BLaER1 (cell line): ENCODE results near the gene SH3BP5.

Source experiments
- H3K27ac ChIP-seq: shearing (Covaris generic); formaldehyde crosslinking; 2 replicates; pipeline ENCODE4 v1.8.1; 2022
- H3K27me3 ChIP-seq: shearing (Covaris generic); formaldehyde crosslinking; 2 replicates; pipeline ENCODE4 v1.8.1; 2022
- H3K36me3 ChIP-seq: shearing (Covaris generic); formaldehyde crosslinking; 2 replicates; pipeline ENCODE4 v1.8.1; 2022
- H3K4me1 ChIP-seq: shearing (Covaris generic); formaldehyde crosslinking; 2 replicates; pipeline ENCODE4 v1.8.1; 2022
- H3K4me2 ChIP-seq: shearing (Covaris generic); formaldehyde crosslinking; 2 replicates; pipeline ENCODE4 v1.8.1; 2022
- H3K4me3 ChIP-seq: shearing (Covaris generic); formaldehyde crosslinking; 2 replicates; pipeline ENCODE4 v1.8.1; 2022
- H3K9ac ChIP-seq: shearing (Covaris generic); formaldehyde crosslinking; 2 replicates; pipeline ENCODE4 v1.8.1; 2022
- H3K9me3 ChIP-seq: shearing (Covaris generic); formaldehyde crosslinking; 2 replicates; pipeline ENCODE4 v1.8.1; 2022
- H4K20me1 ChIP-seq: shearing (Covaris generic); formaldehyde crosslinking; 2 replicates; pipeline ENCODE4 v1.8.1; 2022
- Cebpa-rat ChIP-seq: shearing (Covaris generic); IDR thresholded peaks from 2 replicates; pipeline ENCODE4 v1.8.1; 2022

Gene SH3BP5

DNA sequence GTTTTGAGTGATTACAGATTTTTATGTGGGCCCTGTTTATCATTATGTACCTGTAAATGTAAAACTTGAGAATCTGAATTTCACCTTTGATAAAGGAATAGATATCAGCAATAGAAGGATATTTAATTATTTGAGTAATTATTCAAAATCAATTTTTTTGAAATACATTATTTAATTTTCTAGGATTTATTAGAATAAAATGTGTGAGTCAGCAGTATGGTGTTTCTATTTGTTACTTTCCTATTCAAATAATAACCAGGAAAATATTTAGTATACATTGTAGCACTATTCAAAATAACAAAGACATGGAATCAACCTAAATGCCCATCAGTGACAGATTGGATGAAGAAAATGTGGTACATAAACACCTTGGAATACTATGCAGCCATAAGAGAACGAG, 104.2 kb downstream of the SH3BP5 start:
- H3K4me3 ChIP-seq: no peak overlapping the region
- H3K4me1 ChIP-seq: no peaks in the 10 kb centered on the region
- no peak overlapping the region for H3K4me2 ChIP-seq
- H3K9ac ChIP-seq: no peak overlapping the region
- peaks cover 40% of the 10 kb centered on the region for H3K36me3 ChIP-seq
- no peaks in the 10 kb centered on the region for H4K20me1 ChIP-seq
- no peak overlapping the region for H3K27ac ChIP-seq
- H3K9me3 ChIP-seq: no peaks in the 10 kb centered on the region
- H3K27me3 ChIP-seq: no peaks in the 10 kb centered on the region
- TF ChIP-seq Cebpa-rat: no peak

DNA sequence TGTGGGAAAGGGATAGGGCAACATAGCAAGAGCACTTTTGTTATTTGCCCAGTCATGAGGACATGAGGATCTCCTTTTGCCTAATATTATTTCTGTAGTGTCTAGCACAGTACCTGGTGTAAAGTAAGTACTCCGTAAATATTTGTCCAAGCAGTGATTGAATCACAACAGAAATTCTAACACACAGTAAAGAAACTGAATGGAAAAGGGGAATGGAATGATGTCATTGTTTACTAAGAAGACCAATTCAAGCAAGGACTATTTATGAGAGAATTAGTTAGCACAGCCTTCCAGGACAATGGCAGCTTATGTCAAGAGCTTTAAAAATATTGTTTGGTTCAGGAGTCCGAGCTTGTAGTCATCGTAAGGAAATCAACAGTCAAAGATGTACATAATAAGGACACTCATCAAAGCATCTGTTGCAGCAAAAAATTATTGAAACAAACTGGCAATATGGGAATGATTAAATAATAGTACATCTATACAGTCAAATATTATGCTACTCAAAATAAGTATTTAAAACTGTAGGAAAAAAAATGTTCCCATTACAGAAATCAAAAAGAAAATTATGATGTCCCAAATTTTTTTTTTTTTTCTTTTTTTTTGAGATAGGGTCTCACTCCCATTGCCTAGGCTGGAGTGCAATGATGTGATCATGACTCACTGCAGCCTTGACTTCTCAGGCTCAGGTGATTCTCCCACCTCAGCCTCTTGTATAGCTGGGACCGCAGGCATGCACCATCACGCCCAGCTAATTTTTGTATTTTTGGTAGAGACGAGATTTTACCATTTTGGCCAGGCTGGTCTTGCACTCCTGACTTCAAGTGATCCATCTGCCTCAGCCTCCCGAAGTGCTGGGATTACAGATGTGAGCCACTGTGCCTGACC, 108.5 kb downstream of the SH3BP5 start:
- Histone ChIP-seq H3K4me2 (no peak overlapping the region), H3K4me1 (no peaks in the 10 kb centered on the region), H3K27me3 (no peaks in the 10 kb centered on the region), H3K4me3 (no peak overlapping the region), H3K27ac (no peak overlapping the region), H3K9me3 (no peaks in the 10 kb centered on the region), H3K36me3 (peaks cover 66% of the 10 kb centered on the region), H4K20me1 (no peaks in the 10 kb centered on the region), H3K9ac (no peak overlapping the region)
- no peak for TF ChIP-seq Cebpa-rat

DNA sequence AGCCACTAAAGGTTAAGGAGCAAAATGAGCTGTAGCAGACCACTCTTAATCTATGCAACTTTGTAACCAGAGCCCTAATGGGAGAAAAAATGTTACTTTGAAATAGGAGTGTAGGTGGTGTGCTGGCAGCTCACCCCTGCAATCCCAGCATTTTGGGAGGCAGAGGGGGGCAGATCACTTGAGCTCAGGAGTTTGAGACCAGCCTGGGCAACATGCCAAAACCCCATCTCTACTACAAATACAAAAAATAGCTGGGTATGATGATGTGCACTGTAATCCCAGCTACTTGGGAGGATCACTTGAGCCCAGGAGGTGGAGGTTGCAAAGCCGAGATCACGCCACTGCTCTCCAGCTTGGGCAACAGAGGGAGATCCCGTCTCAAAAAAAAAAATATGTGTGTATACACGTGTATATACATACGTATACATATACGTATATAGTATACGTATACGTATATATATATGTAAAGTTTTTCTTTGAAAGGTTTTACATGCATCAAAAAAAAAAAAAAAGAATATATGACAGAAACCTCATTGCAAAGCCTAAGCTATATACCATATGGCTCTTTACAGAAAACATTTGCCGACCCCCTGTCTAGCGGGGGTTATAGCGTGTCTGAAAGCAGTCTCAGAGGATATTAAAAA, 110.7 kb downstream of the SH3BP5 start:
- 0 out of 2 replicates have a peak, but pooled peaks cover 5% of the 10 kb centered on the region for H3K4me1 ChIP-seq
- H3K9ac ChIP-seq: no peak overlapping the region
- H3K4me3 ChIP-seq: no peak overlapping the region
- no peaks in the 10 kb centered on the region for H4K20me1 ChIP-seq
- H3K27me3 ChIP-seq: no peaks in the 10 kb centered on the region
- no peak for TF ChIP-seq Cebpa-rat
- H3K4me2 ChIP-seq: no peak overlapping the region
- no peak overlapping the region for H3K27ac ChIP-seq
- H3K36me3 ChIP-seq: peaks cover 69% of the 10 kb centered on the region
- no peaks in the 10 kb centered on the region for H3K9me3 ChIP-seq

DNA sequence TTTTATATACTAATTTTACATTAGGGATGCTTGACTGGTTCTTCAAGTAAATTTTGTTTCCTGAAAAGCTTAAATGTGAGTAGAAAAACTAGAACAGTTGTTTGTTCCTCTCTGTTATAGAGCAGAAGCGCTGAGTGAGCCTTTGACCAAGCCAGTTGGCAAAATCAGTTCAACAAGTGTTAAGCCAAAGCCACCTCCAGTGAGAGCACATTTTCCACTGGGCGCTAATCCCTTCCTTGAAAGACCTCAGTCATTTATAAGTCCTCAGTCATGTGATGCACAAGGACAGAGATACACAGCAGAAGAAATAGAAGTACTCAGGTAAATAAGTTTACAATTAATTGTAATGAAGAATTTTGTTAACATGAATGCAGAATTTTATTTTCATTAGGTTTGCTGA, 111.7 kb downstream of the SH3BP5 start:
- Histone ChIP-seq H3K4me1 (peaks cover 9% of the 10 kb centered on the region; the same call in 1 of the 2 replicates), H4K20me1 (no peaks in the 10 kb centered on the region), H3K4me3 (no peak overlapping the region), H3K4me2 (no peak overlapping the region), H3K9ac (no peak overlapping the region), H3K27ac (no peak overlapping the region), H3K27me3 (no peaks in the 10 kb centered on the region), H3K9me3 (no peaks in the 10 kb centered on the region), H3K36me3 (peaks cover 75% of the 10 kb centered on the region)
- TF ChIP-seq Cebpa-rat: no peak

DNA sequence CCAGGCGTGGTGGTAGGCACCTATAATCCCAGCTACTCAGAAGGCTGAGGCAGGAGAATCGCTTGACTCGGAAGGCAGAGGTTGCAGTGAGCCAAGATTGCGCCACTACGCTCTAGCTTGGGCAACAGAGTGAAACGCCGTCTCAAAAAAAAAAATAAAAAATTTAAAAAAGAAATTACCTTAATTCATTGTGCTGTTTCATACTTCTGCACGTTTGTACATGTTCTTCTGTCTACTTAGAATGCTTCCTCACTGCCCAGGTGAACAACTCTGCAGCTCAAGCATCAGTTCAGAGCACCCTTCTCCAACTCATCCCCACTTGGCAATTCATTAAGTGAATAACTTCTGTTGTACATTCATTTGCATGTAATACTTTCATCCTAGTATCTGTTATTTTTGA, 112.3 kb downstream of the SH3BP5 start:
- H3K4me3 ChIP-seq: no peak overlapping the region
- no peak for TF ChIP-seq Cebpa-rat
- no peaks in the 10 kb centered on the region for H4K20me1 ChIP-seq
- H3K36me3 ChIP-seq: peaks cover 79% of the 10 kb centered on the region
- no peaks in the 10 kb centered on the region for H3K27me3 ChIP-seq
- H3K9me3 ChIP-seq: no peaks in the 10 kb centered on the region
- H3K9ac ChIP-seq: no peak overlapping the region
- H3K4me1 ChIP-seq: peaks cover 14% of the 10 kb centered on the region; the same call in 1 of the 2 replicates
- no peak overlapping the region for H3K4me2 ChIP-seq
- H3K27ac ChIP-seq: no peak overlapping the region

DNA sequence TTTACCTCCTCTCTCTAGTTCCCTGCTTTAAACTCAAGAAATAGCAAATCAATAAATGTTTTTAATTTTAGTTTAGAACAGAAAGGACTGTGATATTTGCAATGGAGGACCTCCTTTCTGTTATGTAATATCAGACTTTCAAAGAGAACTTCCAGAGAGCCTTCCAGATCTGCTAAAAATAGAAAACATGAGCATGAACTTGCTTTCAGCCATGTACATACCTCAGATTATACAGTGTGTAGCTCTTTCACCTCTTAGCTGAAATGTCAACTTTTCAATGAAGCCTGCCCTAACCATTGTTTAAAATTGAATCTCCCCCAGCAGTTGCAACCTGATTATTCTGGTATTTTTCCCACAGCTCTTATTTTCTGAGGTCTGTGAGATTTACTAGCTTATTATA, 113.7 kb downstream of the SH3BP5 start:
- no peak overlapping the region for H3K4me3 ChIP-seq
- no peak for TF ChIP-seq Cebpa-rat
- no peaks in the 10 kb centered on the region for H3K27me3 ChIP-seq
- no peak overlapping the region for H3K4me2 ChIP-seq
- no peak overlapping the region for H3K9ac ChIP-seq
- H3K4me1 ChIP-seq: peaks cover 14% of the 10 kb centered on the region; the same call in 1 of the 2 replicates
- H3K27ac ChIP-seq: no peak overlapping the region
- peaks cover 82% of the 10 kb centered on the region for H3K36me3 ChIP-seq
- no peaks in the 10 kb centered on the region for H4K20me1 ChIP-seq
- H3K9me3 ChIP-seq: no peaks in the 10 kb centered on the region

DNA sequence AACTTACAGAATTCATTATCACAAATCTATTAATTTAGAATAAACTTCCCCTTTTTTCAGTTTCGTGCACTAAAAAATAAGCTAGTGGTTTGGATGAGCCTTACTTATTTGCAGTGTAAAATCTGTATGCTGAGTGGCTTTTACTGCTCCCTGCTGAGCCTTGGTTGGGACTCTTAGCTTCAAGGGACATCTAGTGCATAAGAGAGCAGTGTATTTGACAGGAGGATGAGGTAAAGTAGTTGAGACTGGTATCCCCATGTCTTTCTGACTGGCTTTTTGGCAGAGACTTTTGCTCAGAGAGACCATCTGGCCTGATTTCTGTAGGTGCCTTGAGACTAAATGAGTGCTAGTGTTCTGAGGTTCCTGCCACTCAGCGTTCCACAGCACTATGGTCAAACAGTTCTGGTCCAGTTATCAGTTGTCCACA, 114.5 kb downstream of the SH3BP5 start:
- no peaks in the 10 kb centered on the region for H3K27me3 ChIP-seq
- no peaks in the 10 kb centered on the region for H4K20me1 ChIP-seq
- H3K4me1 ChIP-seq: peaks cover 14% of the 10 kb centered on the region; the same call in 1 of the 2 replicates
- H3K4me3 ChIP-seq: no peak overlapping the region
- H3K36me3 ChIP-seq: peaks cover 84% of the 10 kb centered on the region
- no peak overlapping the region for H3K9ac ChIP-seq
- TF ChIP-seq Cebpa-rat: no peak
- no peaks in the 10 kb centered on the region for H3K9me3 ChIP-seq
- no peak overlapping the region for H3K4me2 ChIP-seq
- no peak overlapping the region for H3K27ac ChIP-seq

DNA sequence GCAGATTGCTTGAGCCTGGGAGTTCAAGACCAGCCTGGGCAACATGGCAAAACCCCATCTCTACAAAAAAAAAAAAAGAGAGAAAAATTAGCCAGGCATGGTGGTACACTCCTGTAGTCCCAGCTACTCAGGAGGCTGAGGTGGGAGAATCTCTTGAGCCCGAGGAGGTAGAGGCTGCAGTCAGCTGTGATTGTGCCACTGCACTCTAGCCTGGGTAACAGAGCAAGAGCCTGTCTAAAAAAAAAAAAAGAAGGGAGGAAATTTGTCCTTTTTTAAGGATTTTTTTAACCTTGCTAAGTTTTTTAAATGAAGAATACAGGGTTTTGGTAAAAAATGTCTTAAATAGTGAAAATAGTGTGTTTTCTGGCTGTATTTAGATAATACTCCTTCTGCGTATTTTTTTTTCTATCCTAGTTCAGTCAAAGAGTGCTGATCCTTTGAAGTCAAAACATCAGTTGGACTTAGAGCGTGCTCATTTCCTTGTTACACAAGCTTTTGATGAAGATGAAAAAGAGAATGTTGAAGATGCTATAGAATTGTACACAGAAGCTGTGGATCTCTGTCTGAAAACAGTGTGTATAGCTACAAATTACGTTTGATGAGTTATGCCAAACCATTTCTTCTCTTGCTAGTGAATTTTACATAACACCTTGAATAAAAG, 115.2 kb downstream of the SH3BP5 start:
- peaks cover 14% of the 10 kb centered on the region; the same call in 1 of the 2 replicates for H3K4me1 ChIP-seq
- no peak for TF ChIP-seq Cebpa-rat
- peaks cover 84% of the 10 kb centered on the region for H3K36me3 ChIP-seq
- H3K4me3 ChIP-seq: no peak overlapping the region
- no peak overlapping the region for H3K4me2 ChIP-seq
- no peaks in the 10 kb centered on the region for H3K9me3 ChIP-seq
- H3K27ac ChIP-seq: no peak overlapping the region
- no peaks in the 10 kb centered on the region for H3K27me3 ChIP-seq
- 0 out of 2 replicates have a peak, but pooled peaks cover 3% of the 10 kb centered on the region for H4K20me1 ChIP-seq
- no peak overlapping the region for H3K9ac ChIP-seq

DNA sequence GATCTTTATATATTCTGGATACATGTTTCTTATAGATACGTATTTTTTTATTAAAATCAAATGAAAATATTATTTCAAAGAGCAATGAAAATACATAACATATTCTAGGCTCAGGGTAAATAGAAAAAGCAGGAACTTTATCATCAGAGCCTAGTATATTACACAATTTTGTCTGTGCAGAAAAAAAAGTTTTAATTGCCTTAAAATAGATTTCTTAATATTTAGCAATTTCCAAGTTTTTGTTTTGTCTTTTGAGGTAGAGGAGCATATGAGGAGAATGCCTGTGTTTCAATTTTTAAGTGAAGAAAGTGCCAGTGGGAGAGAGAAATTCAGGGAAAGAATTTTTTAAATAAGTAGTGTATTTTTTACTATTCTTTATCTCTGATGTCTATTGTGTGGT, 115.9 kb downstream of the SH3BP5 start:
- no peak for TF ChIP-seq Cebpa-rat
- Histone ChIP-seq H4K20me1 (peaks cover 9% of the 10 kb centered on the region; the same call in 1 of the 2 replicates), H3K27ac (no peak overlapping the region), H3K27me3 (no peaks in the 10 kb centered on the region), H3K4me1 (peaks cover 14% of the 10 kb centered on the region; the same call in 1 of the 2 replicates), H3K36me3 (peaks cover 84% of the 10 kb centered on the region), H3K4me3 (no peak overlapping the region), H3K4me2 (no peak overlapping the region), H3K9me3 (no peaks in the 10 kb centered on the region), H3K9ac (no peak overlapping the region)
